Left forelimb (tissue), 1 donor: ENCODE results near the gene PKD1L1.

Experiments used
- DNase-seq: peaks from one replicate; pipeline ENCODE4 v3.0.0-alpha.2; 2018; ENCODE audit warnings: low spot score

Gene PKD1L1

GRCh38 chr7:47902013-47902412 lies 46.3 kb downstream of the PKD1L1 start:
- DNase-seq, result no peak

DNA sequence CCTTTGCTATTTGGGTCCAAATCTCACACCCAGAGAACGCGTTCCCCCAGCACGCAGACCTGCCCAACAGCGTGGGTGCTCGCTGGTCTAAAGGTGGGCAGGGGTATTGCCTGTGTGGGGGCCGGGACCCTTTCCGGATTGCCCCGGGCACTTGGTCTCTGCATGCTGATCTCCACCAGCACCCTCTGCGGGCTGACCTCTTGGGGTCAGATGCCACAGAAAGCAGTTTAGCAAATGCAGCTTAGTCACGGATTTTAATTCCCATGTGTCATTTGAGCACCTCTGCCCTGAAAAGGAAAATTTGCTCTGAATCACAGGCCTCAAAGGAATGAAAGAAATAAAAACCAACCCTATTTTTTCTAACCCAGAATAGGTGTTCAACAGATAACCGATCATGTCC lies 46.7 kb downstream of the PKD1L1 start:
- DNase-seq, result no peak

- no peak for DNase-seq
Measured at GRCh38 chr7:47897831-47898230, 50.4 kb downstream of the PKD1L1 start.

GRCh38 chr7:47896809-47897423 lies 51.4 kb downstream of the PKD1L1 start:
- no peak for DNase-seq

- DNase-seq, result no peak
Measured at GRCh38 chr7:47895026-47895425, 53.2 kb downstream of the PKD1L1 start.

DNA sequence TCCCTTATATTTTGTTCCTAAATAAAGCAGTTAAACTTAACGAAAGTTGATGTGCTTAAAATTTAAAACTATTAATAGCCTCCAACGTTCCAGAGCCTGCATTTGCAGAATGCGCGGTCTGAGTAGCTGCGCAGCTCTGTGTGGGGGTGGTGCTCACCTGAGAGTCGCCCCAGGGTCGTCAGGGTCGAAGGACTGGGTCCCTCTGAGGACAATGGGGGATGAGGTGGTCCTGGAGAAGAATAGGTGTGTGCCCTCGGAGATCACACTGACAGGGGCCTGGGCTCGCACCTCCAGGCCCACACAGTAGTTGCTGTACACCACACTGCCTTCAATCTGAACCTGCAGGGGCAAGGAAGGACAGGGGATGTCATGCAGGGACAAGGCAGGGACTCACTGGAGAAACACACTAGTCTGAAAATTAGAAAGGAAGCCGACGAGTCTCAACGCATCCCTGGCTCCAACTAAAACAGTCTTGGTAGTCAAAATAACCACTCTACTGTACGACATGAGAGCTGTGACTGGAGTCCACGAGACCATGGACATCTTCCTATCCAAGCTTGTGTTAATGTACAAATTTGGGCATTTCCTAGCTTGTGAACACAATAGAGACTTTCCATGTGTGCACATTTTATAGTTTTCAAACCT lies 54.4 kb downstream of the PKD1L1 start:
- no peak for DNase-seq

DNA sequence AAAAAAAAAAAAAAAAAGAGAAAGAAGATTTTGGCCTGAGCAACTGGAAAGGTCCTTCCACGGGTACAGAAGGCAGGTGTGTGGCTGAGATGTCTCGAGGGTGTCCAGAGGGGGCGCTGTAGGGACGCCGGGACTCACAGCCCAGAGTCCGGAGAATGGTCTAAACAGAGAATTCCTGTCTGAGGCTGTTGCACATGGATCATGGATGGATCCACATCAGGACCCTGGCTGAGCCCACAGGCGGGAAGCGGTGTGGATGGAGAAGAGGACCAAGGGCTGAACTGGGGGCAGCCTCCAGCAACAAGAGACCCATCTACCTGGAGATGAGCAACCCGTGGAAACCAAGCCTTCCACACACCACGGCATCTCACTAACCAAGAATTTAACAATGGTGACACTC lies 55.0 kb downstream of the PKD1L1 start:
- DNase-seq, result no peak

- DNase-seq, result no peak
Measured at GRCh38 chr7:47890606-47891005, 57.7 kb downstream of the PKD1L1 start.

- no peak for DNase-seq
Measured at GRCh38 chr7:47890125-47890524, 58.1 kb downstream of the PKD1L1 start.

GRCh38 chr7:47889723-47890122 lies 58.5 kb downstream of the PKD1L1 start:
- no peak for DNase-seq

DNA sequence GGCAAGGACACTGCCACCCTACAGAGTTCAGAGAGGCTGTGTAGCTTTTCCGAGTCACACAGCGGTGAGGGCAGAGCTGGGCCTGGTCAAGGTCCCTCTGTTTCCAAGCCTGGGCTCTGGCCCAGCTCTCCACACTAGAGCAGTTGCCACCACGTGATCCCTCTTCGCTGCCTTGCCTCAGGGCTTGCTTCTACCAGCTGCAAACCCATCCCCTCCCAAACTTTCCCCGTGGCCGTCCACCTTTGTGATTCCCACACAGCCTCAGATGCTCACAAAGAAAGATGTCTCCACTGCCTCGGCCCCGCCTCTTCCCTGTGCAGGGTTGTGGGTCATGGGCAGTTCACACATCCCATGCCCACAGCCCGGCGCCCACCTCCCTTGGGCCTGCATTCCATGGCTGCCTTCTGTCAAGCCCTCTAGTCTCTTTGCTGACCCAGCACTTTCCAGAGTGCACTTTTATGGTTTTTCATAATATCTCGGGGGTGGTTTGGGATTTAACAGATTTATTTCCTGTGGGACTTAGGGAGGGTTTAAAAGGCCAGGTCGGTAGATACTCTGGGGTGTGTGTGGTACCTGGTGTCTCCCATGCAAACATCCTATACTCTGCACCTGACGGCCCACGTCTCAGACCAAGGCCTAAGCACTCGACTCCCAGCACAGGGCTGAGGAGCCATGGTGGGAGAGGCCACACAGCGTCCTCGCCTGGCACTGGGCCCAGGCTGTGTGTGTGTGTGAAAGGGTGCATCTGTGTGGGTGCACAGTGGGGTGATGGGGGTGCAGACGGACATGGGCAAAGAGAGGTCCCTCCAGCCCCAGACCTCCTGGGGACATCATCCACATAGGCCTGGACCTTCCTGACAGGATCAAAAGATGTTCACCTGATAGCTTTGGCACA lies 59.6 kb downstream of the PKD1L1 start:
- no peak for DNase-seq

GRCh38 chr7:47887016-47887640 lies 61.1 kb downstream of the PKD1L1 start:
- no peak for DNase-seq

- DNase-seq, result no peak
Measured at GRCh38 chr7:47885987-47886811, 62.1 kb downstream of the PKD1L1 start.

DNA sequence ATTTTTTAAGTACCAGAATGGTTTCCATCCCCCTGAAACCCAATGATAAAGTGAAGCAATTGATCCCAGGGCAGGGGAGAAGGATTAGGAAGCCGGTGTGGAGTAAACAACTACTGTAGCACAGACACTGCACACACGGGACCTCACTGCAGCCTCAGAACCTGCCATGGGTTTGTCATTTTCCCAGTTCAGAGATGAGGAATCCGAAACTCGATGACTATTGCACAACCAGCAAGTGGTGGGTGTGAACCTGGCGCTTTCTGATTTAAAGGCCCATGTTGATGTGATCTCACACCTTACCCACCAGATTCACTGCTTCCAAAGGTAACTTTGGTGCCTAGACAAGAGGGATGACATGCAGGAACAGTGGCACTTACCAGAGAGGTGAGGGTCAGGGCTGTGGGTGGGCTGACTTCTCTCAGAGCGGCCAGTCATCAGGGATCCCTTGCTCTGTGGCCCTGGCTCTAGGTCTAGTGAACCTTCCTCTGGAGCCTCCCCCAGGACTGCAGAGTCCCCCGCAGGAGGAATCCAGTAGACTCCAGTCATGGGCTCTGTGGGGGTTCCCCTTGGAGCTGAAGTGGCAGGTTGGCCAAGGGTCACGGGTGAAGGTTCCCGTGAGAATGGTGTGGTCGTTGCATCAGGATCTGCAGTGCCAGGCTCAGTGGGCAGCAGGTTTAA lies 62.8 kb downstream of the PKD1L1 start:
- DNase-seq, result no peak

GRCh38 chr7:47884675-47885074 lies 63.6 kb downstream of the PKD1L1 start:
- DNase-seq, result no peak

DNA sequence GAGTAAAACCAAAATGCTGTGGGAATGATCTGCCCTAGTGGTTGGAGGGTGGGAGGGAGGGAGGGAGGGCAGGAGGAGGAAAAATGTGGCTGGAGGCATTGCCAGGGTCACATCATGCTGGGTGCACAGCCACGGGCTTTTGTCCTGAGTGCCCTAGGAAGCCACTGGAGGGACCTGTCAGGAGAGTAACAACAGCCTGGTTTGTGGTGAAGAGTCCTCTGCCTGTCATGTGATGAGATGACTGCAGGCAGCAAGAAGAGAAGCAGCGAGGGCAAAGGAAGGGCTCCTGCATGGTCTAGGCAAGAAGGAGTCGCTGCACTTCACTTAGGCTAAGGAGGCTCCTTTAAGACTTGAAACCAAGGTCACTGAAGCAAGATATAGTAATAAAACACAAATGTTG lies 65.6 kb downstream of the PKD1L1 start:
- DNase-seq, result no peak

DNA sequence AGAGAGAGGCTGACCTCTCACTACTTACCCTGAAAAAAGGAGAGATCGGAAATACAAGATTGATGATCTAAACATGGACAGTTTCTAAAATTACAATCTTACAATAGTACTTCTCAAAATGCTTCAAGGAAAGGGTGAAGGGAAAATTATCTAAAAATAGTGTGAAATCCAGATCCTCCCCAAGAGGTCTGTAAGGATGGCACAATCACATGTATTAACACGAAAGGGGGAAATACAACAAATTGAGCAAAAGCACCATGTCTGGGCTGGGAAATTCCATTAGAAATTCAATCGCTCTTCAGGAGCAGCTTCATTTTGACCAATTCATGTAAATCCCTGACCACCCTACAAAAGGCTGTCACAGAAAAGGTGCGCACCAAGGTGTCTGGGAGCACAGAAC lies 67.0 kb downstream of the PKD1L1 start:
- no peak for DNase-seq

- no peak for DNase-seq
Measured at GRCh38 chr7:47878662-47879061, 69.6 kb downstream of the PKD1L1 start.

- DNase-seq, result no peak
Measured at GRCh38 chr7:47877336-47877735, 70.9 kb downstream of the PKD1L1 start.

GRCh38 chr7:47875998-47876744 lies 72.1 kb downstream of the PKD1L1 start:
- DNase-seq, result no peak
